ENCODE data around the gene GMFB.

Gene GMFB

GRCh38 chr14:54443981-54444380 lies 44.8 kb downstream of the GMFB start:
- TF ChIP-seq, protein P1, sequence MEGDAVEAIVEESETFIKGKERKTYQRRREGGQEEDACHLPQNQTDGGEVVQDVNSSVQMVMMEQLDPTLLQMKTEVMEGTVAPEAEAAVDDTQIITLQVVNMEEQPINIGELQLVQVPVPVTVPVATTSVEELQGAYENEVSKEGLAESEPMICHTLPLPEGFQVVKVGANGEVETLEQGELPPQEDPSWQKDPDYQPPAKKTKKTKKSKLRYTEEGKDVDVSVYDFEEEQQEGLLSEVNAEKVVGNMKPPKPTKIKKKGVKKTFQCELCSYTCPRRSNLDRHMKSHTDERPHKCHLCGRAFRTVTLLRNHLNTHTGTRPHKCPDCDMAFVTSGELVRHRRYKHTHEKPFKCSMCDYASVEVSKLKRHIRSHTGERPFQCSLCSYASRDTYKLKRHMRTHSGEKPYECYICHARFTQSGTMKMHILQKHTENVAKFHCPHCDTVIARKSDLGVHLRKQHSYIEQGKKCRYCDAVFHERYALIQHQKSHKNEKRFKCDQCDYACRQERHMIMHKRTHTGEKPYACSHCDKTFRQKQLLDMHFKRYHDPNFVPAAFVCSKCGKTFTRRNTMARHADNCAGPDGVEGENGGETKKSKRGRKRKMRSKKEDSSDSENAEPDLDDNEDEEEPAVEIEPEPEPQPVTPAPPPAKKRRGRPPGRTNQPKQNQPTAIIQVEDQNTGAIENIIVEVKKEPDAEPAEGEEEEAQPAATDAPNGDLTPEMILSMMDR (IDR thresholded peaks at IDR 0.05), result no peak

- TF ChIP-seq, protein P1 (IDR thresholded peaks at IDR 0.05), result peak; percentile 97
Measured at GRCh38 chr14:54440873-54441868, 47.6 kb downstream of the GMFB start, which contains the start of gene CNIH1. Gene CNIH1 (minus strand): TSS chr14:54441374. CDS start chr14:54441327, 47 bp downstream.

GRCh38 chr14:54440476-54440872 lies 48.3 kb downstream of the GMFB start:
- TF ChIP-seq, protein P1 (IDR thresholded peaks at IDR 0.05), result no peak

DNA sequence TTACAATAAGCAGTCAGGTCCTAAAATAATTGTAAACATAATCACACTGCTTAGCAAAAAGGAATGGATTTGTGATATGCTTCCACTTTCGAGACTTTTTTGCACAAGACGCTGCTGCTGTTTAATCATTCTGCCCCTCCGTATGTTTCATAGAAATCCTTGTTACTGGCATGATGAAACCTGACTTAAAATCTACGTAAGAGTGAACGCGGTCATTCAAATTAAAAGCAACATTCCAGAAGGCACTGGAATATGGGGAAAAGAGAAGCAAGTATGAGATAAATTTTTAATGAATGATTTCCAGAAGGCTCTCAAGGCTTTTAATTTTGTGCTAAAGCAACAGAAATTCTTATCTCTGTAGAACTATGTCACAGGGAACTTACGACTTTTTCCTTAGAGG lies 48.7 kb downstream of the GMFB start:
- TF ChIP-seq, protein P1 (IDR thresholded peaks at IDR 0.05), result no peak

GRCh38 chr14:54438703-54439102 lies 50.1 kb downstream of the GMFB start:
- TF ChIP-seq, protein P1 (IDR thresholded peaks at IDR 0.05), result no peak

DNA sequence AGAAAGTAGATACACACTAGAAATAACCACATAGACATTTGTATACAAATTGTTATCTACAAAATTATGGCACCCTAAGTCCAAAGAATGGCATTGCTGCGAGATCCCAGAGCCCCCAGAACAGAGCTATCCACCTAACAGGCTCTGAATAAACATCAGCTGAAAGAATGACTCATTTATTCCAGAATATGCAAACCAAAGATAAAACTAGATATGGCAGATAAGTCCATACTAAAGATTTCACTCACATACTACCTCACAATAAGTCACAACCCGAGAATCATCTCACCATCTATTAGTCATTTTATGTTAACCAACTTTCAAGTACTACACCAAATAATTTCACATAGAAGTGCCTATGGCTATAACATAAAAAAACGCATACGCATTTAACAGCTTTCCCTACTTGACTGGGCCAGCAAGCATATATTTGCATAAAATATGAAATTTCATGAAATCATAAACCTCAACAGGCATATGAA lies 53.2 kb downstream of the GMFB start:
- TF ChIP-seq, protein P1 (IDR thresholded peaks at IDR 0.05), result no peak

DNA sequence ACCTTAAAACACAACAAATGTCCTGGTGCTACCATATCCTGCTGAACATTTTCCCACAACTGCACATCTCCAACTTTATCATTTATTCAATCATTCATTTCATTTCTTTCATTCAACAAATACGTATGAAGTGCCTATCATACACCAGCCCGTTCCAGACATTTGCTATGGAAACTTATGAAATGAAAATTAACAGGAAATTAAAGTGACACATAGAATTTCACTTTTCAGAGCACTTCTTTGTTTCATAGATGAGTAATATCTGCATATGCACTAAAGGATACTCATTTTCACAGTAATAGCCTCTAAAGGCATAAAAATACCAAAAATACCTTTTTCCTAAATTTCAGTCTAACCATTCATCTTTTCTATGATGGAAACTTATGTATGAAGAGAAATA lies 60.3 kb downstream of the GMFB start:
- TF ChIP-seq, protein P1 (IDR thresholded peaks at IDR 0.05), result no peak
